Uterus (tissue), 2 donors: ENCODE measurements around the gene HDAC4.

ENCODE experiments used
- POLR2A ChIP-seq, 2 donors: fragments of 450-650 bp; IDR thresholded peaks; one replicate each; pipeline ENCODE4 v1.6.1; 2016; ENCODE audit warnings: antibody characterized with exemption in 2 of 2, mild to moderate bottlenecking in 1 of 2, moderate library complexity in 1 of 2
- TF ChIP-seq, protein P1 (sequence below), 4 experiments: fragments of 200-600 bp in 2 of 4; fragments of 450-650 bp in 2 of 4; sonication (generic) in 2 of 4; IDR thresholded peaks; one replicate each; pipeline ENCODE4 v1.5.1; 2016 to 2019; ENCODE audit warnings: antibody characterized with exemption in 4 of 4, mild to moderate bottlenecking in 2 of 4, moderate library complexity in 1 of 4

DNA sequence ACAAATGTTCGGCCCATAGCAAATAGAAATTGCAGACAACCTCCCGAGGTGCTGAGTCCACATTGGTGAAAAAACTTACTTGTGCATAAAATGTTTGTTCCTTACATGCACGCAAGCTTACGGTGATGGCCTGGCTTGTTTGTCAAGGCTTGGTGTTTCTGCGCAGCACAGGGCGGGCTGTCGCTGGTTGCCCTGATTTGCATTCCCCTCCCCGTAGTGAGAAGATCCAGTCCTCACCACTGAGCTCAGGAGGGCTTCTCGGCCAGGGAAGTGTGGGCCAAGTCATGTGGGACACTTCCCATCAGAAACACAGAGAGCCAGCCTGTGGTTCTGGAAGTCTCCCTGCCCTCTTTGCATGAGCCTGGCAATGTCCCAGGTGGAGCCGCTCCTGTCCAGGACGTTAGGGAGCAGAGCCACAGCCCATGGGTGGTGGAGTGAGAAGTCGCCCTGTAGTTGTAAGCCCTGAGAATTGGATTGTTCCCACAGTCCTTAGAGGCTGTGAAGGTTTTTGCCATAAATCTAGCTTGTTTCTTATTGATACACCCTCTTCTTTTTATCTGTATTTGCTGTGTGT is 400.2 kb downstream of the HDAC4 start:
- TF ChIP-seq, protein P1, sequence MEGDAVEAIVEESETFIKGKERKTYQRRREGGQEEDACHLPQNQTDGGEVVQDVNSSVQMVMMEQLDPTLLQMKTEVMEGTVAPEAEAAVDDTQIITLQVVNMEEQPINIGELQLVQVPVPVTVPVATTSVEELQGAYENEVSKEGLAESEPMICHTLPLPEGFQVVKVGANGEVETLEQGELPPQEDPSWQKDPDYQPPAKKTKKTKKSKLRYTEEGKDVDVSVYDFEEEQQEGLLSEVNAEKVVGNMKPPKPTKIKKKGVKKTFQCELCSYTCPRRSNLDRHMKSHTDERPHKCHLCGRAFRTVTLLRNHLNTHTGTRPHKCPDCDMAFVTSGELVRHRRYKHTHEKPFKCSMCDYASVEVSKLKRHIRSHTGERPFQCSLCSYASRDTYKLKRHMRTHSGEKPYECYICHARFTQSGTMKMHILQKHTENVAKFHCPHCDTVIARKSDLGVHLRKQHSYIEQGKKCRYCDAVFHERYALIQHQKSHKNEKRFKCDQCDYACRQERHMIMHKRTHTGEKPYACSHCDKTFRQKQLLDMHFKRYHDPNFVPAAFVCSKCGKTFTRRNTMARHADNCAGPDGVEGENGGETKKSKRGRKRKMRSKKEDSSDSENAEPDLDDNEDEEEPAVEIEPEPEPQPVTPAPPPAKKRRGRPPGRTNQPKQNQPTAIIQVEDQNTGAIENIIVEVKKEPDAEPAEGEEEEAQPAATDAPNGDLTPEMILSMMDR (IDR thresholded peaks at IDR 0.05) = no peak
- TF ChIP-seq POLR2A (IDR thresholded peaks at IDR 0.05) = no peak
